Stimulated activated CD8-positive, alpha-beta memory T cell treated with anti-CD3 and anti-CD28 coated beads, Interleukin-7, amount 100 ng/mL, for 4 hours (primary cell): ENCODE results near the gene GPC1.

Experiments
- DNase-seq, 2 donors: peaks; one replicate each; pipeline ENCODE4 v3.0.0-alpha.2; 2020; ENCODE audit warnings: low read depth in 2 of 2

Gene GPC1

DNA sequence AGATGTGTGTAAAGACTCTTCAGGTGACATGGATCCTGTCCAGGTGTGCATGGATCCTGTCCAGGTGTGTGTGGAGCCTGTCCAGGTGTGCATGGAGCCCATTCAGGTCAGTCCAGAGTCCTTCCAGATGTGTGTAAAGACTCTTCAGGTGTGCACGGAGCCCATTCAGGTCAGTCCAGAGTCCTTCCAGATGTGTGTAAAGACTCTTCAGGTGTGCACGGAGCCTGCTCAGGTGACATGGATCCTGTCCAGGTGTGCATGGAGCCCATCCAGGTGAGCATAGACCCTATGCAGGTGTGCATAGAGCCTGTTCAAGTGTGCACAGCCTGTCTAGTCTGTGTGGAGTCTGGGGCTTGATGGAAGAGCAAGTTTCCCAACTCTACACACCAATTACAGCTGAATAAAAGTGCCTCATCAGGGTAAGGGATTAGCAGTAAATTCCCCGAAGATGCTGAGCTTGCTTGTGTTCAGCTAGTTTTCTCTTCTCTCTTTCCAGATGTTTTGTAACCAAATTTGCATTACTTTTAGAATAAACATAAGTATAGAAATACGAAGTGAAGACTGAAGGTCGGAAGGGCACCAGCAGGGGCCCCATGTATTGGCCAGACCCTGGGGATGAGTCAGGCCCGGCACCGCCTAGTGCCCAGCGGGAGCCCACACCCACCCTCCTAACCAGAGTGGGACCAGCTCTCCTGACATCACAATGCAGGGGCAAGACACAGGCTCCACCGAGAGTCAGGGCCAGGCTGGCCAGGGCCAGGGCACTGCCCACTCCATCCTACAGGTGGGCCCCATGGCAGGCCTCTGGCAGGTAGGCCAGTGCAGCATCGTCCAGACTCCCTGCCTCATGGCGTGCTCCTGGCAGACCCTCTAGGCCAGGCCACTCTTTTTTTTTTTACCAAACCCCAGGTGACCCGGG is 38.6 kb upstream of the GPC1 start:
- DNase-seq: no peak

DNA sequence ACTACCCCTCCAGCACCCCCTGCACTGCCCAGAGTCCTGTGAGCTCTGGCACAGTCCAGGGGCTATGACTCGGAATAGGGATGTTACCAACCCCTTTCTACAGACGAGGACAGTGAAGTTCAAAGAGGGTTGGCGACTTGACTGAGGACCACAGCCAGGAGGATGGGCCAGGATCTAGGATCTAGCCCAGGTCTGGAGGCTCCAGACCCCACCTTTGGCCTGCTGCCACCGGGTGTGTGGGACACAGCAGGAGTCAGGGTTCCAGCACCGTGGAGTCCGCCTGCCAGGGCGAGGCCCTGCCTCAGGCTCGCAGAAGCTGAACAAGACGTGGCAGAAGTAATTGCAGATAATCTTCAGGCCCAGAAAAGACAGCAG is 37.9 kb upstream of the GPC1 start:
- no peak for DNase-seq

- no peak for DNase-seq
Observed at GRCh38 chr2:240397924-240398645, 37.4 kb upstream of the GPC1 start.

DNA sequence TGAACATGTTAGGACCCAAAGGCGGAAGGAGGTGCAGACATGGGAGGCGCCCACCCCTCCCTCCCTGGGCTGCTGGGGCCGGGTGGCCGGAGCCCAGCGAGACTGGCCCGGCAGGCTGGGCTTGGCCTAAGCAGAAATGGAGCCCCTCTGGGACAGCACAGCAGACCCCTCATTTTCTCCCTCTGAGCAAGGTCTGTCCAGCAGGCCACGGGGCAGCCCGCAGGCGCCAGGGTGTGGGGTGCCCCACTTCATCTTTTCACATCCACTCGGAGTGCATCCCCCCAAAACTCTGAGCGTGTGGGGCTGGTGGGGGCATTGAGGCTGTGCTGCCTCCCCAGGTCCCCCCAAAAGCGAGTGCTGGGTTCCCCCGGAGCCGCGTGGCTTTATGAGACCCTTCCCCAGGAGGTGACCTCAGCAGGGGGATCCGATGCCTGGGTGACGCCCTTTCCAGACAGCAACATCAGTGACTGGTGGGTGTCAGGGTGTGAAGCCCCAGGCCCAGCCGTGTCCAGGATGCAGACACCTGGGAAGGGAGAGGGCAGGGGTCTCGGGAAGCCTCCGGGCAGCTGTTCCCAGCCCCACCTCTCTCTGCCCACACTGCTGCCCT is 36.7 kb upstream of the GPC1 start:
- DNase-seq: no peak

DNA sequence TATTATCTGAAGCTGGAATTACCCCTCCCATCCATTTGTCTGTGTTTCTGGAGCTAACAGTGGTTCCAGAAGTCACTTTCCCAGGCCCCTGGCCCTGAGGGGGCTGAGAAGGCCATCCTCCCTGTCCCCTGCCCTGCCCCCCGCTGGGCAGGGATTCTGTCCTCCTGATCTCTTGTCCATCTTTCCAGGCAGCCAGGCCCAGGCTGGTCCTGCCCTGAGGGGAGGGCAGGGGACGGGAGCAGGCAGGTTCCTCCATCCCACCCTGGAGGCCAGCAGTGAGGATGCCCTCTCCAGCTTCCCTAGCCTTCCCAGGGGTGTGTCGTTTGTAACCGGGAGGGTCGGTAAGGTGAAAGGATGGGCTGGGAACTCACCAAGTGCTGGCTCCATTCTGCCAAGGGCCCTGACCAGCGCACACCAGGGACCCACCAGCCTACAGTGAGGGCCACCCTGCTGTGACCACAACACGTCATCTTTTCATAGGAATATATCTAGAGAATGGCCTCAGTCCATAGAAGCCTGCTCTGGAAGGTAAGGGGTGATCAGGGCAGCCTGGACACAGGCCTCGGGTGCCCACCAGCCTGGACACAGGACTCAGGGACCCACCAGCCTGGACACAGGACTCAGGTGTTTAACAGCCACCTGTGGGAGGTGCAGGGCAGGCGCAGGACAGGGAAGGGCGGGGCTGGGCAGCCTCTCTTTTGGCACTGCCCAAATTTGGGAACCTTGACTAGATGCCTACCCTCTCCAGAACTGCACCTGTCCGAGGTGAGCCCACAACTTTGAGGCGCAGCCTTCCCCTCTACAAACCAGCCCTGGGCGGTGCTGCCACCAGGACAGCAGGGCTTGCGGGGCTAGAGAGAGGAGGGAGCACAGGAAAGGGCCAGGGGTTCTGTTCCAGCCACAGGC is 35.8 kb upstream of the GPC1 start:
- no peak for DNase-seq

GRCh38 chr2:240400371-240401161 is 34.9 kb upstream of the GPC1 start:
- DNase-seq: no peak

DNA sequence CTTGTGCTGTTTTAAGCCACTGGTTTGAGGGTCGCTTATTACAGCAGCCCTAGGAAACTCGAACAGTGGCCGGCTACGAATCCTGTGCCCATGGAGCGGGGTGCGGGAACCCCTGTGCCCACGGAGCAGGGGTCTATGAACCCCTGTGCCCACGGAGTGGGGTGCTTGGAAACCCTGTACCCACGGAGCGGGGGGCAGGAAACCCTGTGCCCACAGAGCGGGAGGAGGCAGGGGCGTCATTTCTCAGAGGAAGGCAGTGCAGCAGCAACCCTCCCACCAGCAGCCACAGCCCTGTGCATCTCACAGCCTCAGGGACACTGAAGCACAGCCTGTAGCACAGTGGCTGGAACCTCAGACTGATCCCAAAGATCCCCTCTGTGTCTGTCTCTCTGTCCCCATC is 34.2 kb upstream of the GPC1 start:
- no peak for DNase-seq

DNA sequence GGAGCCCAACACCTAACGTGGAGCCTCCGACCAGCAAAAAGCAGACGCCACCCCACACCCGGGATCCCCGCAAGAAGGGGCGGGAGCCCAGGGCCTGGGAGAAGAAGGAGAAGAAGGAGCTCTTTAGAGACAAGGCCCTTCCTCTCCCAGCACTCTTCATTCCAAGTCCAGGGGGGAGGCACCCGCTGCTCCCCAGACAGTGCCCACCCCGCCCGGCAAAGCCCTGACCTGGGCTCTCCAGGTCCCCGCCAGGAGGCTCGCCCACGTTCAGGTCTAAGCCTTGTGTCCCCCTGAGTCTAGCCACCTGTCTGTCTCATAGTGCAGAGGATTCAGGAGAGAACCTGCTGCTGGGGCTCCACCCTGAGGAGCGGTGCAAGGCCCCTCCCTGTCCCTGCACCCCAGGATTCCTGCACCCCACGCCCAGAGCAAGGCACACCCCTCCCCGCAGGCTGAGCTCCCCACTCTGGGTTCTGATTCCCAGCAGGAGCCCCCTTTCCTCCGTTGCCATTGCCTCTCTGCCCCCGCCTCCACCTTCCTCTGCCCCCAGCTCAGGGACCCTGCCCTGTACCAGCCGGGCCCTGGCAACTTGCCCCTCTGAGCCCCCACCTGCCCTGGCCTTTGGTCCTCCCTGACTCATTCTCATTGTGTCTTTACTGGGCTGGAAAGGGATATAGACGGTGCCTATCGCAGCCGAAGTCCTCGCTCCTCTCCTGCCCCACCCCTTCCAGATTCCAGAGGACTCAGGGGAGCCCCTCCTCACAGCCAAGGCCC is 33.5 kb upstream of the GPC1 start:
- no peak for DNase-seq

DNA sequence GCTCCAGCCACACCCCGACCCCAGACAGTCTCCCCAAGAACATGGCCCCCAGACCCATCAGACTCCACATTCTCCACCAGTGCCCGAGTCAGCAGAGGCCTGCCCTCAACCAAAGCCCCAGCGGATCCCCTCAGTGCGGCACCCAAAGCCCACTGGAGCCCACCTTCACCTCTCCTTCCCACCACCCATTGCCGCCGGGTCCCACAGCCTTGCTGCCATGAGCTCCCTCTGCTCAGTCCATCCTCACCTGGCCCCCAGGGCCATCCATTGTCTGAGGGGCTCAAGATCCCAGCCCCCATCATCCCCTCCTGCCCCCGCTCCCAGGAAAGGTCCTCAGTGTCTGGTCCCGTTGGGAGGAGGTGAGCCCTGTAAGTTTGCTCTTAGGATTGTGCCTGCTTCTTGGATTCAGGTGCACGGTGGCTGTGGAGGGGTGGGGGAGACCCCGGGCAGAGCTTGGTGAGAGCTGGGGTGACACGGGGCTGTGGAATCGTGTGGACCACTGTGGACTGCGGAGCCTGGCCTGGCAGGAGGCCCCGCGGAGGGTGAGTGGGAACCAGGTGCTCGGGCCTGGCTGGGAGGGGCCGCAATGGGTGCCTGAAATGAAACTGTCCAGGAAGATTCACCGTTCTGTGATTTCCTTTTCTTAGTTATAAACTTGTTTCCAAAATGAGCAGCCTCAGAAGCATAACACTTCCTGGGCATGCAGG is 32.7 kb upstream of the GPC1 start:
- DNase-seq: no peak

DNA sequence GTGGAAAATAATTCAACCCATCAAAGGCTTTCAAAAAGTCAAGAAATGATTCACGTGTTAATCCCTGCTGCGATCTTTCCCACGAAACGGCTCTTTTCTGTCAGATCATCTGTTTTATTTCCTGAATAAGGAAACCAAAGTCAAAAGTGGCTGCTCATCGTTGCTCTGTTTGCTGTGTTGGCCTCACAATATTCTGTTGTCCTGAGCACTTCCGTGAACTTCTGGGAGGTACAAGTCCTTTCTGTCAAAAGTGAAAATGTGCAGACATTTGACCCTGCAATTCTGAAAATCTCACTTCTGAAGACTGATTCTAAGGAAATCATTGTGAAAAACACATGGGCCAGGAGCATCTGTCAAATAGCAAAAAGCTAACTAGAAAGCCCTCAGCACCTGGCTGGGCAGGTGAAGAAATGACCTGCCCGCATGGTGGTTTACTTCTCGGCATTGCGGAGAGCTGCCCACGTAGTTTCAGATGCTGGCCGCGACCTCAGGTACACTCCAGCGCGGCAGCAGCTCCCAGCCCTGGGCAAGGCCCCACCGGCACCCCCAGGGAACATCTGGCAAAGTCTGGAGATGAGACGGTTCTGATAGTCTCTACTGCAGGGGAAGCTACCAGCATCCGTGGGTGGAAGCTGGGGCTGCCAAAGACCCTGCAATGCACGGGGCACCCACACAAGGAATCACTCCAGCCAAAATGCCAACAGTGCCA is 31.9 kb upstream of the GPC1 start:
- no peak for DNase-seq

DNA sequence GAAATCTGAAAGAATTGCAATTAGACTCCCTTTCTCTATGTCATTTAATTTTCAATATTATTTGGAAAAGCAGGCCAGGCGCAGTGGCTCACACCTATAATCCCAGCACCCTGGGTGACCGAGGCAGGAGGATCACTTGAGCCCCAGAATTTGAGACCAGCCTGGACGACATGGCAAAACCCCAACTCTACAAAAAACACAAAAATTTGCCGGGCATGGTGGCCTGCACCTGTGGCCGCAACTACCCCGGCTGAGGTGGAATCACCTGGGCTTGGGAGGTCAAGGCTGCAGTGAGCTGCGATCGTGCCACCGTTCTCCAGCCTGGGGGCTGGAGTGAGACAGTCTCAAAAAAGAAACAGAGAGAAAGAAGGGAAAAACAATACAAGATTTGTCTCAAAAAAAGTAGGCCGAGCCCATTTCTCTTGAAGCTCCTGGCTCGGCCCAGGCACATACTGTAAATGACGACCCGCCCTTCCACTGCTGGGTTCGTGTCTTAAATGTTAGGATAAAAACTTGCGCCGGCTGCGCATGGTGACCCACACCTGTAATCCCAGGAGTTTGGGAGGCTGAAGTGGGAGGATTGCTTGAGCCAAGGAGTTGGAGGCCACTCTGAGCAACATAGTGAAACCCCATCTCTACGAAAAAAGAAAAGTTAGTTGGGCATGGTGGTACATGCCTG is 31.1 kb upstream of the GPC1 start:
- no peak for DNase-seq

DNA sequence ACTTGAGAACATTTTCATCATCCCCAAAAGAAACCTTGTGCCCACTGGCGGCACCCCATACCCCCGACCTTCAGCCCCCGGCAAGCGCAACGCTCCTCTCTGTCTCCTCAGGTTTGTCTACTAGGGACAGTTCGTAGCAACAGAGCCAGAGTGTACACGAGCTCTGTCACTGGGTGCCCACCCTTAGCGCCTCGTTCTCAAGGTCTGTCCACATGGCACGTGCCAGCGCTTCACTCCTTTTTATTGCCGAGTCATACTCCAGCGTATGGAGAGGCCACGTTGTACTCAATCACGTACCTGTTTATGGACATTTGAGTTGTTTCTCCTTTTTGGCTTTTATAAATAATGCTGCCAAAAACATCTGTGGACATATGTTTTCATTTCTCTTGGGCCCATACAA is 30.3 kb upstream of the GPC1 start:
- no peak for DNase-seq

- DNase-seq: no peak
Observed at GRCh38 chr2:240405684-240406313, 29.7 kb upstream of the GPC1 start.

DNA sequence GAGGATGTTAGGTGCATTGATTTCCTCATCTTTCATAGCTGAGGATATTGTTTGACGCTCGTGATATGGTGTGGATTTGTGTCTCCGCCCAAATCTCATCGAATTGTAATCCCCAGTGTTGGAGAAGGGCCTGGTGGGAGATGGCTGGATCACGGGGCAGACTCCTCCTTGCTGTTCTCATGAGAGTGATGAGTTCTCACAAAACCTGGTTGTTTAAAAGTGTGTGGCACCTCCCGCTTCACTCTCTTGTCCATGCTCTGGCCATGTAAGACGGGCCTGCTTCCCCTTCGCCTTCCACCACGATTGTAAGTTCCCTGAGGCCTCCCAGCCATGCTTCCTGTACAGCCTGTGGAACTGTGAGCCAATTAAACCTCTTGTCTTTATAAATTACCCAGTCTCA is 28.4 kb upstream of the GPC1 start:
- DNase-seq: no peak

- no peak for DNase-seq
Observed at GRCh38 chr2:240410004-240410403, 25.5 kb upstream of the GPC1 start.

- no peak for DNase-seq
Observed at GRCh38 chr2:240410808-240411207, 24.7 kb upstream of the GPC1 start.

- DNase-seq: no peak
Observed at GRCh38 chr2:240411261-240412160, 24.0 kb upstream of the GPC1 start.
